ENCODE results near the gene DMKN.
"Not testable (repeated sequence)": the region's sequence is repeated elsewhere in the genome, so short reads cannot be mapped to it uniquely, and the experiment has no call there.

DMKN gene

GRCh38 chr19:35497406-35497805, 16.0 kb downstream of the DMKN start:
- DNase-seq (ENCODE audit: low read depth): no peak

GRCh38 chr19:35495107-35496064, 18.1 kb downstream of the DMKN start:
- DNase-seq (ENCODE audit: low read depth): peak; percentile 72

DNA sequence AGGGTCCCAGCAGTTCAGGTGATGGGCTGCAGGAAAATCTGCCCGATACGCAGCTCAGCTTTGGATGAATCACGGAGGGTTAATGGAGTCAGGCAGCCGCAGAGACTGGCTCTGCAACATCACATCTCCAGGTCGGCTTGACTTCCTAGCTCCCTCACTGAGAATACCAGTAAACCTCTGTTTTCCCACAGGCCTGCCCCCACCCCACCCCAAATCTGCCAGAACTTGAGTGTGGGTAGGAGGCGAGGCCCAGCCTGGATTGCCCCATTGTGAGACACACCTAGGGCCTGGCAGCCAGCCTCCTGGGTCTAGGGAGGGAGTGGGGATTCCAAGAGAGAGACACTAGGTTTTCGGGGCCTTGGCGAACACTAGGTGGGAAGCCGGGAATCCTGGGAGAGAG, 19.5 kb downstream of the DMKN start:
- no peak for DNase-seq (ENCODE audit: low read depth)

- no peak for DNase-seq (ENCODE audit: low read depth)
These were observed 21.6 kb downstream of the DMKN start for GRCh38 chr19:35491836-35492360.

DNA sequence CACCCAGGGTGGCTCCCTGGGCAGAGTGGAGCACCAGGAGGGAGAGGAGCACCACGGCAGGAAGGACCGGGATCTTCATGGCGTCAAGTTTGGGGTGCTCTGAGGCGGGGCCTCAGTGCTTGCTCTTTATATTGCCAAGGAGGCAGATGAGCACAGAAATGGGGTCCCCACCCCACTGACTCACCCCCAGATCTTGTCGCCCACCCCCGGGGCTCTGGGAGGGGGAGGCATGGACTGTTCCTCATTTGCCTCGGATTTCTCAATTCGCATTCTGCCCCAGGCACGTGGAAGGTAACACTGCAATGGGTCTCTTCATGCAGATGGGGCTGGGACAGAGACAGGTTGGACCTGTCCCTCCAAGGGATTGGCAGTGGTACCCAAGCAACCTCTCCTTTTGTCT, 23.1 kb downstream of the DMKN start, which contains the start of gene KRTDAP:
KRTDAP (minus strand) TSS at position 101 of the 400 bp plus-strand sequence; CDS start at position 79, 22 bp downstream.
- no peak for DNase-seq (ENCODE audit: low read depth)

- DNase-seq (ENCODE audit: low read depth): no peak
These were observed 24.8 kb downstream of the DMKN start for GRCh38 chr19:35488677-35489076.

- DNase-seq (ENCODE audit: low read depth): no peak
These were observed 25.7 kb downstream of the DMKN start for GRCh38 chr19:35487656-35488182.

DNA sequence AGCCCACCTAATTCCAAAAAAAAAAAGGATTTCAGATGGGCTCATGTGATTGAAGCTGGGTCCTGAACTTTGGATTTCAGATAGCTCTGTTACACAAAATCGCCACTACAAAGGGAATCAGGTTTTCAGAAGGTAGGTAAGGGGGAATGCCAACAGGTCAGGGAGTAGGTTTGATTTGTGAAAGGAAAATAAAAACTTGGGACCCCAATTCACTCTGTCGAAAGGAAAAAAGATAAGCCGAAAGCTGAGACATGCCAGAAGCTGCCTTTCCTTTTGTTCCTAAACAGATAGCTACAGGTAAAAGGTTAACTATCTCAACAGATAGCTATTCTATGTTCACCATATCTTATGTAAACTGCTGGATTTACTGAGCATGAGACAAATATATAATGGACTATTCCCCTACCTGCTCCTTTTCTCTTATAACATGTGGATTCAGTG, 27.2 kb downstream of the DMKN start:
- no peak for DNase-seq (ENCODE audit: low read depth)

GRCh38 chr19:35484252-35485036, 29.0 kb downstream of the DMKN start:
- DNase-seq (ENCODE audit: low read depth): no peak

DNA sequence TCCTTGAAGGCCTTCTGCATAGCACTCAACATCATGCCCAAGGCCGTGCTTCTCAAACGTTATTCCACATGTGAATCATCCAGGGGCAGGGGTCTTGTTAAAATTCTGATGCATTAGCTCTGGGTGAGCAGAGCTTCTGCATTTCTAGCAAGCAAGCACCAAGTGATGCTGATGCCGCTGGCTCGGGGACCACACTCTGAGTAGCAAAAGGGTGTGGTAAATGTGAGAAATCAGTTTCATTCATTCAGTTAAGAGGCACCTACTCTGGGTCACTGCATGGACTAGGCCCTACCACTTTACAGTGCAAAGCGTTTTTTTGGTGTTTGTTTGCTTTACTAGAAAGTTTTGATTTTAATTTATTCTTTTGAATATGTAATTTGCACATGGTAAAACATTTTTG, 30.4 kb downstream of the DMKN start:
- no peak for DNase-seq (ENCODE audit: low read depth)

DNA sequence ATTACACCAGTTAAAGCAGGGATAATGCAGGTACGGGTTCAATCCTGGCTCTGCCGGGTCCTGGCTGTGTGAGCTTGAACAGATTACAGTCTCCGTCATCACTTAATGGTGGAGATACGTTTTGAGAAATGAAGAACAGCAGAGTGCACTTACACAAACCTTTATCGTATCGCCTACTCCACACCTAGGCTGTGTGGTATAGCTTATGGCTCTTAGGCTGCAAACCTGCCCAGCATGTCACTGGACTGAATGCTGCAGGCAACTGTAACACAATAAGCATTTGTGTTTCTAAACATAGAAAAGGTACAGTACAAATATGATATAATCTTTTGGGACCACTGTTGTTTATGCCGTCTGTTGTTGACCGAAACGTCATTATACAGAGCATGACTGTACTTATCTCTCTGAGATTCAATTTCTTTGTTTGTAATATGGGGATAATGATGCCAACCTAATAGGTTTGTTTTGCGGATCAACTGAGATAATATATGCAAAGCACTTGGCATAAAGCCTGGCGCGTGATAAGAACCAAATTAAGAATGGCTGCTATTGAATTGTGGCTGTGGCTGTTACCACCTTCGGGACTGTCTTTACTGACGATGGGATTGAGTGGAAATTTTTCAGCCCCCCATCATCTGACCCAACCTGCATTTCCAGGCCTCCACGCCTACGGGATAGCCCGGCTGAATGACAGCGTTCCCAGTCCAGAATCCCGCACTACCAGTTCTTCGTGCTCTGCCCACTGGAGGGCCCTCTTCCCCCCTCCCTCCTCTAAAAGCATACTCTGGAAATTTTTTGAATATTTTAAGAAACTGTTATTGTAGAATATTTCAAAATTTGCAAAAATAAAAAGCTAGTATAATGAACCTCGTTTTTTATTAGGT, 34.4 kb downstream of the DMKN start:
- DNase-seq (ENCODE audit: low read depth): no peak

DNA sequence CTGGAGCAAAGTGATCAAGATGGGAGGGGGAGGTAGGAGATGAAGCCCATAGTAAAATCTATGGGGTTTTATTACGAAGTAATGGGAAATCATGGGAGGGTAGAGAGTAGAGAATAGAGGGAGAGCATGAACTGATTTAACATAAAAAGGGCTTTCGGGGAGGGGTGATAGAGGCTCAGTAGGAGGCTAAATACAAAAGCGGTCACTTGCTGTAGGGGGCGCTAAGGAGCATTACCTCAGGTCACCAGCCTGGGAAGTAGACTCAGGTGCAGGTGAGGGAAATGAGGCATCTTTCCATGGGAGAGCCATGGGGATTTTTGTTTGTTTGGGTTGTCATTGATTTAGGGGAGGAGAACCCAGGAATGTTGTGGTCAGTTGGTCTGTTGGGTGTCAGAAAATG, 37.3 kb downstream of the DMKN start:
- DNase-seq (ENCODE audit: low read depth): no peak

DNA sequence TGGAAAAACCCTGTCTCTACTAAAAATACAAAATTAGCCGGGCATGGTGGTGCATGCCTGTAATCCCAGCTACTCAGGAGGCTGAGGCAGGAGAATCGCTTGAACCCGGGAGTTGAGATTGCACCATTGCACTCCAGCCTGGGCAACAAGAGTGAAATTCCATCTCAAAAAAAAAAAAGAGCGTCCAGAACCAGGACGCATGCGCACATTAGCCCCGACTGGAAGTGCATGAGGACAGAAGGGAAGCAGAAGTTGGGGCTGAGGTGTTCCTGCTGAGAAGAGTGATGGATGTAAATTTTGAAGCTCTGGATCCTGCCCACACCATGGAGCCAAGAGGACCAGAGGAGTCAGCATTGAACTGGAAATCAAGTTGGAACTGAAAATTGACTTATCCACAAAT, 38.9 kb downstream of the DMKN start:
- DNase-seq (ENCODE audit: low read depth): not testable (repeated sequence)

- DNase-seq (ENCODE audit: low read depth): no peak
These were observed 39.3 kb downstream of the DMKN start for GRCh38 chr19:35474104-35474503.

- DNase-seq (ENCODE audit: low read depth): no peak
These were observed 41.5 kb downstream of the DMKN start for GRCh38 chr19:35471946-35472345.

DNA sequence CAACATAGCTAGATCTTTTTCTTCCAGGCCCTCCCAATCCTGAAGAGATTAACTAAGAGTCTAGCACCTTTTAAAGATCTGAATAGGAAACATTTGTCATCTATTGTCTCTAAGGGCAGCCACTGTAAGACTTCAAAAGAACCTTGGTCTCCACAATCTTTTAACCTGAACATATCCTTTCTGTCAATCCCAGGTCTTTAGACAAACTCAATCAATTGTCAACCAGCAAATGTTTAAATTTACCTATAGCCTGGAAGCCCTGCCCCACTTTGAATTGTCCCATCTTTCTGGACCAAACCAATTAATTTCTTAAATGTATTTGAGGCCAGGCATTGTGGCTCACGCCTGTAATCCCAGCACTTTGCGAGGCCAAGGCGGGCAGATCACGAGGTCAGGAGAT, 42.4 kb downstream of the DMKN start:
- not testable (repeated sequence) for DNase-seq (ENCODE audit: low read depth)

DNA sequence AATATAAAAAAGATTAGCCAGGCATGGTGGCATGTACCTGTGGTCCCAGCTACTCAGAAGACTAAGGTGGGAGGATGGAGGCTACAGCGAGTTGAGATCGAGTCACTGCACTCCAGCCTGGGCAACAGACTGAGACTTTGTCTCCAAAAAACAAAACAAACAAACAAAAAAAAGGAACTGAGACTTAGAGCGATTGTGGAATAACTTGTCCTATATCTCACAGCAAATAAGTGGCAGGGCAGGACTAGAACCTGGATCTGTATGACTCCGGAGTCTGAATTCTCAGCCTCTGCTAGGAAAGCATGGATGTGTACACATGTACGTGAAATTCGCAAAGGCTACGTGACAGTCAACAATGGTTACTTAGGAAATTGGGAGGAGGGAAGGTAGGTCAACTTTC, 43.3 kb downstream of the DMKN start:
- no peak for DNase-seq (ENCODE audit: low read depth)

GRCh38 chr19:35468637-35469036, 44.8 kb downstream of the DMKN start:
- peak; percentile 43 for DNase-seq (ENCODE audit: low read depth)

- DNase-seq (ENCODE audit: low read depth): no peak
These were observed 47.2 kb downstream of the DMKN start for GRCh38 chr19:35466259-35466658.

- DNase-seq (ENCODE audit: low read depth): not testable (repeated sequence)
These were observed 50.5 kb downstream of the DMKN start for GRCh38 chr19:35462956-35463355.

- DNase-seq (ENCODE audit: low read depth): no peak
These were observed 50.9 kb downstream of the DMKN start for GRCh38 chr19:35462476-35462953.
